Measurements from ENCODE around the gene RPL37. TPM values are rescaled to one million over a fixed set of nuclear protein-coding genes. Genes with fewer than 3 reads are reported as not detected.

Gene RPL37
- total RNA-seq, 2 donors from 2014 or later: 867 to 934 TPM

DNA sequence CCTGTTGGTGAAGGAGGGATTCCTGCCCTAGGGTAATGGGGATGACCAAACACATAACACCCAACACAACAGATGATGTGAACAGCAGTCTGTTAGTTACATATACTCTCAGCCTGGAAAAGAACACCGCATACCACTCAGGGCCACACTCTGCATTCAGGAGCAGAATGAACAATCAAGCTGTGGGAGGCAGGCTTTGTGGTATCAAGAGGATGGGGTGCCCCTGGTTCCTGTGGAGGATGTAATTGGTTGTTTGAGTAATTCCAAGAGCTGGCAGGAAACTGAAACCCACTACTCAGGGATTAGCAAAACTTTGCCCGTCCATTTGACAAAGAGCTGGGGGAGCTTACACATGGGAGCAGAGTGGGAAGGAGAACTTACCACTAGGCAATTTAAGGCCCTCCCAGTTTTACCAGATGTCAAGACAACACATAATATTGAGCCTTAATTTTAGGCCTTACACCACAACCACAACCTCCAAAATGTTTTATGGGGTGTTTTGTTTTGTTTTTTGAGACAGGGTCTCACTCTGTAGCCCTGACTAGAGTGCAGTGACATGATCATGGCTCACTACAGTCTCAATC lies 21.2 kb downstream of the RPL37 start:
- no peaks in the 10 kb centered on the region for H3K36me3 ChIP-seq
- H3K9me3 ChIP-seq: no peaks in the 10 kb centered on the region
- H3K27ac ChIP-seq: no peak overlapping the region
- H3K9ac ChIP-seq (ENCODE audit: low read depth in 2 of 2, low read length in 2 of 2): no peak overlapping the region
- H3K4me3 ChIP-seq: no peak overlapping the region
- H3K27me3 ChIP-seq: no peaks in the 10 kb centered on the region
- DNase-seq: no peak
- no peaks in the 10 kb centered on the region for H3K4me1 ChIP-seq
- intact Hi-C loops (cut with DNase I): no loop called here
- TF ChIP-seq, protein P1, sequence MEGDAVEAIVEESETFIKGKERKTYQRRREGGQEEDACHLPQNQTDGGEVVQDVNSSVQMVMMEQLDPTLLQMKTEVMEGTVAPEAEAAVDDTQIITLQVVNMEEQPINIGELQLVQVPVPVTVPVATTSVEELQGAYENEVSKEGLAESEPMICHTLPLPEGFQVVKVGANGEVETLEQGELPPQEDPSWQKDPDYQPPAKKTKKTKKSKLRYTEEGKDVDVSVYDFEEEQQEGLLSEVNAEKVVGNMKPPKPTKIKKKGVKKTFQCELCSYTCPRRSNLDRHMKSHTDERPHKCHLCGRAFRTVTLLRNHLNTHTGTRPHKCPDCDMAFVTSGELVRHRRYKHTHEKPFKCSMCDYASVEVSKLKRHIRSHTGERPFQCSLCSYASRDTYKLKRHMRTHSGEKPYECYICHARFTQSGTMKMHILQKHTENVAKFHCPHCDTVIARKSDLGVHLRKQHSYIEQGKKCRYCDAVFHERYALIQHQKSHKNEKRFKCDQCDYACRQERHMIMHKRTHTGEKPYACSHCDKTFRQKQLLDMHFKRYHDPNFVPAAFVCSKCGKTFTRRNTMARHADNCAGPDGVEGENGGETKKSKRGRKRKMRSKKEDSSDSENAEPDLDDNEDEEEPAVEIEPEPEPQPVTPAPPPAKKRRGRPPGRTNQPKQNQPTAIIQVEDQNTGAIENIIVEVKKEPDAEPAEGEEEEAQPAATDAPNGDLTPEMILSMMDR (IDR thresholded peaks at IDR 0.05): no peak

DNA sequence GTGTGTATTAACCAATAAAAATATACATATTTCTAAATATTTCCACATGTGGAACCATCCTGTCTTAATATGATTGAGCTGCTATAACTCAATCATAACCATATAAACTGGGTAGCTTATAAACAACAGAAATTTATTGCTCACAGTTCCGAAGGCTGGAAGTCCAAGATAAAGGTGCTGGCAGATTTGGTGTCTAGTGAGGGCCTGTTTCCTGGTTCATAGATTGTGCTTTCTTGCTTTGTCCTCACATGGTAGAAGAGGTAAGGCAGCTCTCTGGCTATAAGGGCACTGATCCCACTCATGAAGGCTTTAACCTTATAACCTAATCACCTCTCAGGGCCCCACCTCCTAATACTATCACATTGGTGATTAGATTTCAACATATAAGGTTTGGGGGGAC lies 22.9 kb downstream of the RPL37 start:
- TF ChIP-seq, protein P1 (IDR thresholded peaks at IDR 0.05): no peak
- no peaks in the 10 kb centered on the region for H3K9me3 ChIP-seq
- no peaks in the 10 kb centered on the region for H3K4me1 ChIP-seq
- intact Hi-C loops (cut with DNase I): no loop called here
- H3K36me3 ChIP-seq: no peaks in the 10 kb centered on the region
- H3K27me3 ChIP-seq: no peaks in the 10 kb centered on the region
- H3K9ac ChIP-seq (ENCODE audit: low read depth in 2 of 2, low read length in 2 of 2): no peak overlapping the region
- H3K4me3 ChIP-seq: no peak overlapping the region
- no peak for DNase-seq
- no peak overlapping the region for H3K27ac ChIP-seq

DNA sequence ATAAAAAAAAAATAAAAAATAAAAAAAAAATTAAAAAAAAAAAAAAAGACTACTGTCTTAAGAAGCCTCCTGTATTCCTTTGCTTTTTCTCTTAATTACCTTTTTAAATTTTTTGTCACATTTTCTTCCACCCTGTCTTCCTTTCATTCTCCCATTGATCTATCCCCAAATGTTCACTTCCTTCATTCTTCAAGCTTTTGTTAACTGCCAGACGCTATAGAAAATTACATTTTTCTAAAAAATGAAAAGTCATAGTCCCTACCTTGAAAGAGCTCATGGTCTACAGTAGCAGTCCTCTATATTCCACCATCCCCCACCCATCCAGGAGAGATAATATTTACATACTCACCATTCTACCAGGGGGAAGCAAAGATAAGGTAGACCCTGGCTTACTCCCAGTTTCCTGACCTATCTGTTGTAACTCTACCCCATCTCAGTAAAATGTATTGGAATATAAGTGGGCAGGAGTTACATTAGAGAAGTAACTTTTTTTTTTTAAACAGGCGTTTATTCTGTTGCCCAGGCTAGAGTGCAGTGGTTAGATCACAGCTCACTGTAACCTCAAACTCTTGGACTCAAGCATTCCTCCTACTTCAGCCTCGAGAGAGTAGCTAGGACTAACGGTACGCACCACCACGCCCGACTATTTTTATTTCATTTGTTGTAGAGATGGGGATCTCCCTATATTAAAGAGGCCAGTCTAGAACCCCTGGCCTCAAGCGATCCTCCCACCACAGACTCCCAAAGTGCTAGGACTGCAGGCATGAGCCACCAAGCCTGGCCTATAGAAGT lies 33.1 kb downstream of the RPL37 start:
- H3K27me3 ChIP-seq: no peaks in the 10 kb centered on the region
- no peak overlapping the region for H3K9ac ChIP-seq (ENCODE audit: low read depth in 2 of 2, low read length in 2 of 2)
- H3K9me3 ChIP-seq: no peaks in the 10 kb centered on the region
- no peak overlapping the region for H3K27ac ChIP-seq
- no peak for DNase-seq
- no peaks in the 10 kb centered on the region for H3K36me3 ChIP-seq
- H3K4me1 ChIP-seq: no peaks in the 10 kb centered on the region
- intact Hi-C loops (cut with DNase I): no loop called here
- no peak overlapping the region for H3K4me3 ChIP-seq
- TF ChIP-seq, protein P1 (IDR thresholded peaks at IDR 0.05): no peak

DNA sequence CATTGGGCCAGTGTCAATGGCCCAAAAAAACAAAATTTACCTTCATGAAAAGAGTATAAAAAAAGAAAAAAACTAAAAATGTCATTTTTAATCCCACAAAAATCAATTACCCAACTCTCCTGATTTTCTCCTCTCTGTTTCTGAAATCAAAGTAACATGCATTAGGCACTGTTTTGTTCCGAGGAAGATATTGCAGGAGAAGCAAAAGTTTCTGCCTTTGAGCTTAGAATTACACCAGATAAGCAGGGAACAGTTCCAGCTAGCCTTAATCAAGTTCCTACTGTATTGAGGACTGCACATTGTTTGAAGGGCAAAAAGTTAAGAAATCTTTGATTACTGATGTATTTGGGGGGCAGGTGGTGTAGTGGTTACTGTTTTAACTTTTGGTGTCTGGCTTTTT lies 35.8 kb downstream of the RPL37 start:
- Histone ChIP-seq H3K36me3 (no peaks in the 10 kb centered on the region), H3K27me3 (no peaks in the 10 kb centered on the region), H3K4me1 (peaks cover 9% of the 10 kb centered on the region), H3K9me3 (no peaks in the 10 kb centered on the region), H3K27ac (no peak overlapping the region), H3K9ac (ENCODE audit: low read depth in 2 of 2, low read length in 2 of 2) (no peak overlapping the region), H3K4me3 (no peak overlapping the region)
- intact Hi-C loops (cut with DNase I): no loop called here
- no peak for DNase-seq
- TF ChIP-seq, protein P1 (IDR thresholded peaks at IDR 0.05): no peak

DNA sequence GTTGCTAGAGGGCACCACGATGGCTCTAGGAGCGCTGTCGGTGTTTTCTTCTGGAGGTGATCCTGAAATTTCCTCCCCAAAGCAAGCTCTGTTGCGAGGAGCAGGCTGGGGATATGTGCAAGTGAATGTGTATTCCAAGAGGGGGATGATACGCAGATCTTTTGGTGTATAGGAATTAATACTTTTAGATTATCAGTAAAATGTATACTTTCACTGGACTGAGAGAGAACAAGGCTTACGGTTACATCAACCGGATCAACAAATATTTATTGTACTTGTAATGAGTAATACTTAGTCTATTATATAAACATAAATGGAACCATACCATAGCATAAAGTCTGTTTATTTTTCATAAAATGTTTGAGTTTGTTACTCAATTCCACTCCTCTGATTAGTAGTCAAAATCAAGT lies 36.2 kb downstream of the RPL37 start:
- Histone ChIP-seq H3K27ac (peak overlapping the region; percentile 96), H3K4me1 (peaks cover 9% of the 10 kb centered on the region), H3K4me3 (peak overlapping the region; percentile 95), H3K9ac (ENCODE audit: low read depth in 2 of 2, low read length in 2 of 2) (peak overlapping the region; percentile 59 to 81), H3K27me3 (no peaks in the 10 kb centered on the region), H3K36me3 (no peaks in the 10 kb centered on the region), H3K9me3 (no peaks in the 10 kb centered on the region)
- intact Hi-C loops (cut with DNase I): no loop called here
- no peak for DNase-seq
- TF ChIP-seq, protein P1 (IDR thresholded peaks at IDR 0.05): no peak
